ENCODE data around the gene CYP27C1.

- TF ChIP-seq POLR2A (IDR thresholded peaks at IDR 0.05), result no peak
- TF ChIP-seq, protein P1, sequence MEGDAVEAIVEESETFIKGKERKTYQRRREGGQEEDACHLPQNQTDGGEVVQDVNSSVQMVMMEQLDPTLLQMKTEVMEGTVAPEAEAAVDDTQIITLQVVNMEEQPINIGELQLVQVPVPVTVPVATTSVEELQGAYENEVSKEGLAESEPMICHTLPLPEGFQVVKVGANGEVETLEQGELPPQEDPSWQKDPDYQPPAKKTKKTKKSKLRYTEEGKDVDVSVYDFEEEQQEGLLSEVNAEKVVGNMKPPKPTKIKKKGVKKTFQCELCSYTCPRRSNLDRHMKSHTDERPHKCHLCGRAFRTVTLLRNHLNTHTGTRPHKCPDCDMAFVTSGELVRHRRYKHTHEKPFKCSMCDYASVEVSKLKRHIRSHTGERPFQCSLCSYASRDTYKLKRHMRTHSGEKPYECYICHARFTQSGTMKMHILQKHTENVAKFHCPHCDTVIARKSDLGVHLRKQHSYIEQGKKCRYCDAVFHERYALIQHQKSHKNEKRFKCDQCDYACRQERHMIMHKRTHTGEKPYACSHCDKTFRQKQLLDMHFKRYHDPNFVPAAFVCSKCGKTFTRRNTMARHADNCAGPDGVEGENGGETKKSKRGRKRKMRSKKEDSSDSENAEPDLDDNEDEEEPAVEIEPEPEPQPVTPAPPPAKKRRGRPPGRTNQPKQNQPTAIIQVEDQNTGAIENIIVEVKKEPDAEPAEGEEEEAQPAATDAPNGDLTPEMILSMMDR (IDR thresholded peaks at IDR 0.05), result no peak
- TF ChIP-seq EP300 (IDR thresholded peaks at IDR 0.05), result peak in 1 of 4 donors; percentile 40
Measured at GRCh38 chr2:127176371-127177311, 43.5 kb downstream of the CYP27C1 start.
